BLaER1 treated with 17β-estradiol and CSF1 and Interleukin-3, amounts not matched to agents 10 nM and 100 nM (cell line): ENCODE measurements around the gene MAML2.
"Not testable (repeated sequence)": the region's sequence is repeated elsewhere in the genome, so short reads cannot be mapped to it uniquely, and the experiment has no call there.

Experiments used
- H3K27ac ChIP-seq, 11 experiments: shearing (Covaris generic); formaldehyde crosslinking; 2 replicates each; pipeline ENCODE4 v1.8.1; 2022
- H3K27me3 ChIP-seq, 11 experiments: shearing (Covaris generic); formaldehyde crosslinking; 2 replicates each; pipeline ENCODE4 v1.8.1; 2022
- H3K36me3 ChIP-seq, 11 experiments: shearing (Covaris generic); formaldehyde crosslinking; 2 replicates each; pipeline ENCODE4 v1.8.1; 2022
- H3K4me1 ChIP-seq, 10 experiments: shearing (Covaris generic); formaldehyde crosslinking; 2 replicates each; pipeline ENCODE4 v1.8.1; 2022
- H3K4me2 ChIP-seq, 11 experiments: shearing (Covaris generic); formaldehyde crosslinking; 2 replicates each; pipeline ENCODE4 v1.8.1; 2022
- H3K4me3 ChIP-seq, 10 experiments: shearing (Covaris generic); formaldehyde crosslinking; 2 replicates each; pipeline ENCODE4 v1.8.1; 2022
- H3K9ac ChIP-seq, 11 experiments: shearing (Covaris generic); formaldehyde crosslinking; 2 replicates each; pipeline ENCODE4 v1.8.1; 2022
- H3K9me3 ChIP-seq, 11 experiments: shearing (Covaris generic); formaldehyde crosslinking; replicated peaks in 1 of 11; 2 replicates each; pipeline ENCODE4 v1.8.1; 2022
- H4K20me1 ChIP-seq, 11 experiments: shearing (Covaris generic); formaldehyde crosslinking; 2 replicates each; pipeline ENCODE4 v1.8.1; 2022
- Cebpa-rat ChIP-seq, 11 experiments: shearing (Covaris generic); IDR thresholded peaks; 2 replicates each; pipeline ENCODE4 v1.8.1; 2022

The MAML2 gene

GRCh38 chr11:96293109-96293508 is 49.9 kb downstream of the MAML2 start:
- no peak overlapping the region for H3K9ac ChIP-seq

GRCh38 chr11:96292291-96293010 is 50.5 kb downstream of the MAML2 start:
- H3K4me3 ChIP-seq: no peak overlapping the region
- no peak overlapping the region for H3K27ac ChIP-seq
- H3K4me2 ChIP-seq: peak overlapping the region in 2 of 11 experiments; percentile 68 to 73; a peak in 4 of 22 replicates
- peaks cover 0 to 47% (median 0%) of the 10 kb centered on the region in 11 experiments; a peak in 6 of 22 replicates for H3K36me3 ChIP-seq
- no peaks in the 10 kb centered on the region for H3K9me3 ChIP-seq
- no peaks in the 10 kb centered on the region for H3K27me3 ChIP-seq
- H4K20me1 ChIP-seq: peaks cover 0 to 99% (median 0%) of the 10 kb centered on the region in 11 experiments; a peak in 5 of 22 replicates
- no peak for TF ChIP-seq Cebpa-rat (IDR thresholded peaks at IDR 0.05)
- H3K4me1 ChIP-seq: peaks cover 16 to 40% (median 19%) of the 10 kb centered on the region in 10 experiments
- H3K9ac ChIP-seq: no peak overlapping the region

More at GRCh38 chr11:96293109-96293508, 49.9 kb downstream of the MAML2 start:
- no peak for TF ChIP-seq Cebpa-rat (IDR thresholded peaks at IDR 0.05)
- no peaks in the 10 kb centered on the region for H3K27me3 ChIP-seq
- H3K4me2 ChIP-seq: peak overlapping the region in 8 of 11 experiments; percentile 19 to 73 (median 47); a peak in 7 of 22 replicates
- no peak overlapping the region for H3K27ac ChIP-seq
- peaks cover 16 to 40% (median 19%) of the 10 kb centered on the region in 10 experiments for H3K4me1 ChIP-seq
- no peak overlapping the region for H3K4me3 ChIP-seq
- H4K20me1 ChIP-seq: peaks cover 0 to 98% (median 0%) of the 10 kb centered on the region in 11 experiments; a peak in 5 of 22 replicates
- H3K36me3 ChIP-seq: peaks cover 0 to 51% (median 0%) of the 10 kb centered on the region in 11 experiments; a peak in 6 of 22 replicates
- H3K9me3 ChIP-seq: no peaks in the 10 kb centered on the region

GRCh38 chr11:96290631-96291030 is 52.4 kb downstream of the MAML2 start:
- H3K9me3 ChIP-seq: peaks cover 0 to 11% (median 0%) of the 10 kb centered on the region in 11 experiments; a peak in 9 of 22 replicates
- no peak overlapping the region for H3K27ac ChIP-seq
- TF ChIP-seq Cebpa-rat (IDR thresholded peaks at IDR 0.05): no peak
- H3K4me3 ChIP-seq: no peak overlapping the region
- H3K4me2 ChIP-seq: no peak overlapping the region
- peaks cover 0 to 48% (median 0%) of the 10 kb centered on the region in 11 experiments; a peak in 5 of 22 replicates for H3K36me3 ChIP-seq
- no peaks in the 10 kb centered on the region for H3K27me3 ChIP-seq
- no peak overlapping the region for H3K9ac ChIP-seq
- peaks cover 0 to 99% (median 0%) of the 10 kb centered on the region in 11 experiments; a peak in 5 of 22 replicates for H4K20me1 ChIP-seq
- peaks cover 16 to 39% (median 19%) of the 10 kb centered on the region in 10 experiments for H3K4me1 ChIP-seq

- Histone ChIP-seq H3K27me3 (no peaks in the 10 kb centered on the region), H3K27ac (no peak overlapping the region), H3K4me2 (no peak overlapping the region), H3K4me3 (no peak overlapping the region), H3K9ac (no peak overlapping the region), H4K20me1 (peaks cover 0 to 99% (median 0%) of the 10 kb centered on the region in 11 experiments; a peak in 5 of 22 replicates), H3K9me3 (peaks cover 0 to 11% (median 0%) of the 10 kb centered on the region in 11 experiments; a peak in 9 of 22 replicates), H3K4me1 (peaks cover 16 to 37% (median 18%) of the 10 kb centered on the region in 10 experiments), H3K36me3 (peaks cover 0 to 48% (median 0%) of the 10 kb centered on the region in 11 experiments; a peak in 5 of 22 replicates)
- no peak for TF ChIP-seq Cebpa-rat (IDR thresholded peaks at IDR 0.05)
These were observed 53.0 kb downstream of the MAML2 start for GRCh38 chr11:96290031-96290430.

GRCh38 chr11:96288915-96289314 is 54.1 kb downstream of the MAML2 start:
- Histone ChIP-seq H3K27me3 (no peaks in the 10 kb centered on the region), H4K20me1 (peaks cover 0 to 99% (median 0%) of the 10 kb centered on the region in 11 experiments; a peak in 5 of 22 replicates), H3K36me3 (peaks cover 0 to 48% (median 0%) of the 10 kb centered on the region in 11 experiments; a peak in 5 of 22 replicates), H3K27ac (no peak overlapping the region), H3K9ac (no peak overlapping the region), H3K4me1 (peaks cover 5 to 37% (median 8%) of the 10 kb centered on the region in 10 experiments), H3K4me3 (no peak overlapping the region), H3K9me3 (peaks cover 0 to 11% (median 0%) of the 10 kb centered on the region in 11 experiments; a peak in 9 of 22 replicates), H3K4me2 (no peak overlapping the region)
- no peak for TF ChIP-seq Cebpa-rat (IDR thresholded peaks at IDR 0.05)

GRCh38 chr11:96287822-96288439 is 55.1 kb downstream of the MAML2 start:
- H3K27me3 ChIP-seq: no peaks in the 10 kb centered on the region
- no peak overlapping the region for H3K27ac ChIP-seq
- no peak overlapping the region for H3K9ac ChIP-seq
- H3K9me3 ChIP-seq: peaks cover 0 to 11% (median 0%) of the 10 kb centered on the region in 11 experiments; a peak in 9 of 22 replicates
- peaks cover 0 to 99% (median 0%) of the 10 kb centered on the region in 11 experiments; a peak in 5 of 22 replicates for H4K20me1 ChIP-seq
- peaks cover 0 to 37% (median 0%) of the 10 kb centered on the region in 10 experiments; a peak in 6 of 20 replicates for H3K4me1 ChIP-seq
- H3K4me2 ChIP-seq: no peak overlapping the region
- H3K36me3 ChIP-seq: peaks cover 0 to 48% (median 0%) of the 10 kb centered on the region in 11 experiments; a peak in 5 of 22 replicates
- no peak overlapping the region for H3K4me3 ChIP-seq
- no peak for TF ChIP-seq Cebpa-rat (IDR thresholded peaks at IDR 0.05)

GRCh38 chr11:96285985-96286384 is 57.0 kb downstream of the MAML2 start:
- H3K27ac ChIP-seq, H3K9ac ChIP-seq, H3K4me3 ChIP-seq, H3K27me3 ChIP-seq, H3K4me2 ChIP-seq: not testable (repeated sequence)
- Histone ChIP-seq H3K4me1 (peaks cover 0 to 43% (median 0%) of the 10 kb centered on the region in 10 experiments; a peak in 6 of 20 replicates), H4K20me1 (peaks cover 0 to 98% (median 0%) of the 10 kb centered on the region in 11 experiments; a peak in 5 of 22 replicates), H3K36me3 (peaks cover 0 to 38% (median 0%) of the 10 kb centered on the region in 11 experiments; a peak in 6 of 22 replicates), H3K9me3 (peaks cover 0 to 11% (median 0%) of the 10 kb centered on the region in 11 experiments; a peak in 9 of 22 replicates)

- Histone ChIP-seq H3K4me2 (peak overlapping the region in 1 of 11 experiments; percentile 68; a peak in 1 of 22 replicates), H3K4me1 (peaks cover 0 to 51% (median 0%) of the 10 kb centered on the region in 10 experiments; a peak in 6 of 20 replicates), H4K20me1 (peaks cover 0 to 97% (median 0%) of the 10 kb centered on the region in 11 experiments; a peak in 5 of 22 replicates), H3K4me3 (no peak overlapping the region), H3K9me3 (peaks cover 0 to 11% (median 0%) of the 10 kb centered on the region in 11 experiments; a peak in 9 of 22 replicates), H3K27ac (no peak overlapping the region), H3K36me3 (peaks cover 0 to 35% (median 0%) of the 10 kb centered on the region in 11 experiments; a peak in 6 of 22 replicates), H3K27me3 (no peaks in the 10 kb centered on the region), H3K9ac (no peak overlapping the region)
- no peak for TF ChIP-seq Cebpa-rat (IDR thresholded peaks at IDR 0.05)
These were observed 58.1 kb downstream of the MAML2 start for GRCh38 chr11:96284917-96285316.
